PC-9 (cell line): ENCODE data around the gene GYS1. TPM values are rescaled to one million over a fixed set of nuclear protein-coding genes. Genes with fewer than 3 reads are reported as not detected.

ENCODE experiments used
- BruUV-seq: library from RNA; stranded (reverse); fragments of 400-500 nt; replicated peaks from 2 replicates; lab custom pipeline; 2021; lab: Mats Ljungman, UMichigan
- CTCF ChIA-PET: fragments of 300-600 bp; sonication (Branson Sonifier 250); formaldehyde crosslinking; loops from one replicate; lab custom pipeline; 2022; ENCODE audit warnings: antibody characterized with exemption; lab: Charles Lee
- POLR2A ChIA-PET: fragments of 300-600 bp; sonication (Branson Sonifier 250); formaldehyde crosslinking; loops from one replicate; lab custom pipeline; 2022; ENCODE audit warnings: antibody characterized with exemption; ENCODE audit not compliant: unreplicated experiment; lab: Charles Lee
- DNase-seq, 2 experiments: peaks; one replicate each; pipeline versions ENCODE4 v3.0.0 to v3.0.0-alpha.2; 2015 to 2022; ENCODE audit warnings: mixed read lengths in 1 of 2
- H2AFZ ChIP-seq: fragments of 200-600 bp; sonication (generic); 2 replicates; pipeline ENCODE4 v1.8.1; 2017; ENCODE audit warnings: antibody characterized with exemption
- H3F3A ChIP-seq: fragments of 200-600 bp; sonication (generic); 2 replicates; pipeline ENCODE4 v1.8.1; 2017; ENCODE audit warnings: antibody characterized with exemption, mild to moderate bottlenecking, low read depth; ENCODE audit not compliant: insufficient read depth
- H3K27ac ChIP-seq: fragments of 200-600 bp; sonication (generic); 2 replicates; pipeline ENCODE4 v1.6.1; 2016; ENCODE audit warnings: mixed run types
- H3K27me3 ChIP-seq: fragments of 200-600 bp; sonication (generic); 2 replicates; pipeline ENCODE4 v1.6.1; 2016; ENCODE audit warnings: low read depth, mixed run types; ENCODE audit not compliant: insufficient read depth
- H3K36me3 ChIP-seq: fragments of 200-600 bp; sonication (generic); 2 replicates; pipeline ENCODE4 v1.6.1; 2016; ENCODE audit warnings: low read depth, mixed run types
- H3K4me1 ChIP-seq: fragments of 200-600 bp; sonication (generic); replicated peaks from 2 replicates; pipeline ENCODE4 v1.6.1; 2016; ENCODE audit warnings: mixed run types; ENCODE audit not compliant: insufficient read depth
- H3K4me2 ChIP-seq: fragments of 200-600 bp; sonication (generic); 2 replicates; pipeline ENCODE4 v1.6.1; 2017; ENCODE audit warnings: mixed run types
- H3K4me3 ChIP-seq: fragments of 200-600 bp; sonication (generic); 2 replicates; pipeline ENCODE4 v1.6.1; 2016; ENCODE audit warnings: mixed run types
- H3K79me2 ChIP-seq: fragments of 200-600 bp; sonication (generic); 2 replicates; pipeline ENCODE4 v1.6.1; 2017; ENCODE audit warnings: low read depth, mixed run types
- H3K9me2 ChIP-seq: fragments of 200-600 bp; sonication (generic); 2 replicates; pipeline ENCODE4 v1.8.1; 2017; ENCODE audit warnings: mild to moderate bottlenecking; ENCODE audit not compliant: insufficient read depth
- H3K9me3 ChIP-seq: fragments of 200-600 bp; sonication (generic); 2 replicates; pipeline ENCODE4 v1.8.1; 2016; ENCODE audit warnings: low read depth; ENCODE audit not compliant: insufficient read depth
- H4K20me1 ChIP-seq: fragments of 200-600 bp; sonication (generic); 2 replicates; pipeline ENCODE4 v1.8.1; 2017; ENCODE audit not compliant: insufficient read depth
- EZH2 ChIP-seq: fragments of 200-600 bp; sonication (generic); IDR thresholded peaks from 2 replicates; pipeline ENCODE4 v1.8.0; 2017; ENCODE audit warnings: antibody characterized with exemption, low read depth
- intact Hi-C: fragments of 100-400 bp; cut with micrococcal nuclease; formaldehyde crosslinking; loops from one replicate; pipeline ENCODE4 v1.10.0; 2022; ENCODE audit not compliant: unreplicated experiment
- total RNA-seq: library from RNA; stranded (reverse); gene quantifications from 2 replicates; pipeline ENCODE4 v1.2.3, GENCODE V29; 2021
- TF ChIP-seq, protein P1 (sequence below): fragments of 200-600 bp; sonication (generic); conservative IDR thresholded peaks from 2 replicates; pipeline ENCODE4 v1.6.1; 2017; ENCODE audit warnings: mixed run types, antibody characterized with exemption, mild to moderate bottlenecking, moderate library complexity

GYS1 gene
- total RNA-seq, 1 experiment from 2014 or later: 54.2 TPM

DNA sequence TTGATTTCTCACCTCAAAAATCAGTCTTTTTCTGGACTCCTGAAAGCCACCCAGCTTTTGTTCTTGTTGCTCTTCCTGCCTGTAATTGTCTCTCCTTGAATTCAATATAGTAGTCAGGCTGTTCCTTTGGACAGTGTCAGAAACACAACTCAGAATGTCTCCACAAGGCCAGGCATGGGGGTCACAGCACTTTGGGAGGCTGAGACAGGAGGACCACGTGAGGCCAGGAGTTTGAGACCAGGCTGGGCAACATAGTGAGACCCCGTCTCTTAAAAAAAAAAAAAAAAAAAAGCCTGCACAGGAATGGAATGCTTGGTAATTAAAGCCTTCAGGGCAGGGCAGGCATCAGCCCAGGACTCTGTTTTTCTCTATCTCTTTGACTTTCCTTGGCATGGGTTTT is 47.3 kb downstream of the GYS1 start:
- TF ChIP-seq EZH2: no peak
- TF ChIP-seq, protein P1, sequence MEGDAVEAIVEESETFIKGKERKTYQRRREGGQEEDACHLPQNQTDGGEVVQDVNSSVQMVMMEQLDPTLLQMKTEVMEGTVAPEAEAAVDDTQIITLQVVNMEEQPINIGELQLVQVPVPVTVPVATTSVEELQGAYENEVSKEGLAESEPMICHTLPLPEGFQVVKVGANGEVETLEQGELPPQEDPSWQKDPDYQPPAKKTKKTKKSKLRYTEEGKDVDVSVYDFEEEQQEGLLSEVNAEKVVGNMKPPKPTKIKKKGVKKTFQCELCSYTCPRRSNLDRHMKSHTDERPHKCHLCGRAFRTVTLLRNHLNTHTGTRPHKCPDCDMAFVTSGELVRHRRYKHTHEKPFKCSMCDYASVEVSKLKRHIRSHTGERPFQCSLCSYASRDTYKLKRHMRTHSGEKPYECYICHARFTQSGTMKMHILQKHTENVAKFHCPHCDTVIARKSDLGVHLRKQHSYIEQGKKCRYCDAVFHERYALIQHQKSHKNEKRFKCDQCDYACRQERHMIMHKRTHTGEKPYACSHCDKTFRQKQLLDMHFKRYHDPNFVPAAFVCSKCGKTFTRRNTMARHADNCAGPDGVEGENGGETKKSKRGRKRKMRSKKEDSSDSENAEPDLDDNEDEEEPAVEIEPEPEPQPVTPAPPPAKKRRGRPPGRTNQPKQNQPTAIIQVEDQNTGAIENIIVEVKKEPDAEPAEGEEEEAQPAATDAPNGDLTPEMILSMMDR: no peak
- Histone ChIP-seq H3K79me2 (no peaks in the 10 kb centered on the region), H3K9me2 (no peaks in the 10 kb centered on the region), H3K36me3 (no peaks in the 10 kb centered on the region), H3K4me3 (no peak overlapping the region), H3F3A (peaks cover 11% of the 10 kb centered on the region; the same call in 1 of the 2 replicates), H3K4me2 (no peak overlapping the region), H3K4me1 (no peaks in the 10 kb centered on the region), H3K27ac (no peak overlapping the region), H4K20me1 (no peaks in the 10 kb centered on the region), H3K27me3 (no peaks in the 10 kb centered on the region), H3K9me3 (no peaks in the 10 kb centered on the region), H2AFZ (no peak overlapping the region)
- POLR2A ChIA-PET: no interaction called here
- CTCF ChIA-PET: interaction anchor here (0.6 to 1.1 kb wide), 2 partner anchors 20 to 25 kb away, joined by 3 to 4 read pairs; no protein-coding TSS in a partner anchor
- no peak for DNase-seq
- intact Hi-C loops: no loop called here
- BruUV-seq: no TSS peak

DNA sequence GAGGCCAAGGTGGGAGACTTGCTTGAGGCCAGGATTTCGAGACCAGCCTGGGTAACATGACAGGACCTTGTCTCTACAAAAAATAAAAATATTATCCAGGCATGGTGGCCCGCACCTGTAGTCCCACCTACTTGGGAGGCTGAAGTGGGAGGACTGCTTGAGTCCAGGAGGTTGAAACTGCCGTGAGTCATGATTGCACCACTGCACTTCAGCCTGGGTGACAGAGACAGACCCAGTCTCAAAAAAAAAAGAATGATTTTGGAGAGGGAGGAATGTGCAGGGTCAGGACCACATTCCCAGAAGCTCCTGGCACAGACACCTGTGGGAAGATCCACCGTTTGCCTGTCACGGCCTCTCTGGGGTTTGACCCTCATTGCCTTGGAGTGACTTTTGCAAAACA is 47.7 kb downstream of the GYS1 start:
- TF ChIP-seq, protein P1: no peak
- TF ChIP-seq EZH2: no peak
- Histone ChIP-seq H3K4me1 (no peaks in the 10 kb centered on the region), H4K20me1 (no peaks in the 10 kb centered on the region), H2AFZ (no peak overlapping the region), H3K27me3 (no peaks in the 10 kb centered on the region), H3K4me2 (no peak overlapping the region), H3K27ac (no peak overlapping the region), H3K9me3 (no peaks in the 10 kb centered on the region), H3K79me2 (no peaks in the 10 kb centered on the region), H3K36me3 (no peaks in the 10 kb centered on the region), H3F3A (peaks cover 11% of the 10 kb centered on the region; the same call in 1 of the 2 replicates), H3K4me3 (no peak overlapping the region), H3K9me2 (no peaks in the 10 kb centered on the region)
- intact Hi-C loops: no loop called here
- ChIA-PET POLR2A (no interaction called here), CTCF (interaction anchor here (0.6 kb wide), 1 partner anchor 19 kb away, joined by 3 read pairs; no protein-coding TSS in a partner anchor)
- DNase-seq: no peak
- BruUV-seq: no TSS peak

DNA sequence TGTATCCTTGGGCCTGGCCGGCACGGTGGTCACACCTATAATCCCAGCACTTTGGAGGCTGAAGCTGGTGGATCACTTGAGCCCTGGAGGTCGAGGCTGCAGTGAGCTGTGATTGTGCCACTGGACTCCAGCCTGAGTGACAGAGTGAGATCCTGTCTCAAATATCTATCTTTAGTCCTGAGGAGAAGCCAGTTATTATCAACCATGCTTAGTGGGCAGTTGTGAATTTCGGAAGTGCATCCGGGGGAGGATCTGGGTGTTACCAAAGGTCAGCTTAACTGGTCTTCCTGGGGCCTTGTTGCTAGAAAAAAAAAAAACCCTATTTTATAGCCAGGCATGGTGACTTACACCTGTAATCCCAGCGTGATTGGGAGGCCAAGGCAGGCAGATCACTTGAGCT is 50.0 kb downstream of the GYS1 start:
- no peak for DNase-seq
- no peak for TF ChIP-seq EZH2
- TF ChIP-seq, protein P1: no peak
- Histone ChIP-seq H3F3A (peaks cover 11% of the 10 kb centered on the region), H3K4me2 (no peak overlapping the region), H3K27ac (no peak overlapping the region), H3K79me2 (no peaks in the 10 kb centered on the region), H3K4me1 (no peaks in the 10 kb centered on the region), H3K36me3 (no peaks in the 10 kb centered on the region), H3K4me3 (no peak overlapping the region), H3K9me3 (no peaks in the 10 kb centered on the region), H4K20me1 (no peaks in the 10 kb centered on the region), H3K27me3 (no peaks in the 10 kb centered on the region), H2AFZ (no peak overlapping the region), H3K9me2 (no peaks in the 10 kb centered on the region)
- BruUV-seq: no TSS peak
- intact Hi-C loops: no loop called here
- ChIA-PET POLR2A (interaction anchor here (0.7 kb wide), 1 partner anchor 19 kb away, joined by 9 read pairs; no protein-coding TSS in a partner anchor), CTCF (no interaction called here)
